ENCODE measurements around the gene TRIM8.

DNA sequence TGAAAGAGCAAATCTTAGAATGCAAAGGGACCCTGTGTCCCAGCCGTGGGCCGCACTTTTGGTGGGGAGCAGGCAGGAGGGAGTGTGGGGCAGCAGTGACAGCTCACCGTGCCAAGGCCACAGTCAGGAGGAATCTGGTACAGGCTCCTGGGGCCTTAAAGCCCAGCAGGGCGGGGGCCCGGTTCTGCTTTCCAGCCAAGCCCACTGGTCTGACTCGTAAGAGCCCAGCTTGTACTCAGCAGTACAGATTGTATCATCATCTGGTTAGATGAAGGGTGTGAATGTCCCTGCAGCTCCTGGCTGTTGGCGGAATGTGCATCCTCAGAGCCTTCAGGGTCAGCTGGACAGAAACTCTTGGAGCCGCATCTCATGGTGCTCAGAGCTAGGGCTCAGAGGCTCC lies 30.5 kb upstream of the TRIM8 start:
- TF ChIP-seq, protein P1, sequence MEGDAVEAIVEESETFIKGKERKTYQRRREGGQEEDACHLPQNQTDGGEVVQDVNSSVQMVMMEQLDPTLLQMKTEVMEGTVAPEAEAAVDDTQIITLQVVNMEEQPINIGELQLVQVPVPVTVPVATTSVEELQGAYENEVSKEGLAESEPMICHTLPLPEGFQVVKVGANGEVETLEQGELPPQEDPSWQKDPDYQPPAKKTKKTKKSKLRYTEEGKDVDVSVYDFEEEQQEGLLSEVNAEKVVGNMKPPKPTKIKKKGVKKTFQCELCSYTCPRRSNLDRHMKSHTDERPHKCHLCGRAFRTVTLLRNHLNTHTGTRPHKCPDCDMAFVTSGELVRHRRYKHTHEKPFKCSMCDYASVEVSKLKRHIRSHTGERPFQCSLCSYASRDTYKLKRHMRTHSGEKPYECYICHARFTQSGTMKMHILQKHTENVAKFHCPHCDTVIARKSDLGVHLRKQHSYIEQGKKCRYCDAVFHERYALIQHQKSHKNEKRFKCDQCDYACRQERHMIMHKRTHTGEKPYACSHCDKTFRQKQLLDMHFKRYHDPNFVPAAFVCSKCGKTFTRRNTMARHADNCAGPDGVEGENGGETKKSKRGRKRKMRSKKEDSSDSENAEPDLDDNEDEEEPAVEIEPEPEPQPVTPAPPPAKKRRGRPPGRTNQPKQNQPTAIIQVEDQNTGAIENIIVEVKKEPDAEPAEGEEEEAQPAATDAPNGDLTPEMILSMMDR (IDR thresholded peaks at IDR 0.05): no peak
- TF ChIP-seq EZH2 (IDR thresholded peaks at IDR 0.05; ENCODE audit: borderline replicate concordance, insufficient read depth, low read depth, low read length, poor library complexity, severe bottlenecking): no peak
